CD4-positive, alpha-beta T cell (primary cell): ENCODE data around the gene SS18L1. TPM values are rescaled to one million over a fixed set of nuclear protein-coding genes. Genes with fewer than 3 reads are reported as not detected.

ENCODE experiments used
- ATAC-seq: fragments of 200-7000 bp; cut with Tn5 transposase; one replicate; pipeline ENCODE4 v1.10.0; 2022; ENCODE audit warnings: mild to moderate bottlenecking; ENCODE audit not compliant: poor library complexity
- CTCF ChIA-PET: fragments of 350-600 bp; sonication (Branson Sonifier 250); formaldehyde crosslinking; loops from one replicate; lab custom pipeline; 2021; ENCODE audit warnings: antibody characterized with exemption, inconsistent platforms; lab: Charles Lee
- POLR2A ChIA-PET: fragments of 350-600 bp; sonication (Branson Sonifier 250); formaldehyde crosslinking; loops from one replicate; lab custom pipeline; 2021; ENCODE audit warnings: antibody characterized with exemption, inconsistent platforms; lab: Charles Lee
- DNase-seq, 14 experiments: peaks; one replicate each; pipeline ENCODE4 v3.0.0-alpha.2; 2013 to 2020; ENCODE audit warnings: mixed read lengths in 2 of 14
- H3K27ac ChIP-seq, 2 donors: one replicate each; pipeline versions ENCODE4 v1.5.1 to v1.7.0; 2013; ENCODE audit warnings: low read length in 2 of 2, low read depth in 1 of 2, mild to moderate bottlenecking in 1 of 2
- H3K27me3 ChIP-seq, 2 experiments: 1 replicate in 1 of 2; 2 replicates in 1 of 2; pipeline versions ENCODE4 v1.6.1 to v1.7.0; 2013; ENCODE audit warnings: low read length in 2 of 2, control low read depth in 1 of 2, mild to moderate bottlenecking in 1 of 2, moderate library complexity in 1 of 2; ENCODE audit not compliant: insufficient read depth in 2 of 2, control insufficient read depth in 1 of 2
- H3K36me3 ChIP-seq: one replicate; pipeline ENCODE4 v1.6.1; 2013; ENCODE audit warnings: low read length, control low read depth; ENCODE audit not compliant: insufficient read depth
- H3K4me1 ChIP-seq: one replicate; pipeline ENCODE4 v1.6.1; 2013; ENCODE audit warnings: low read length, control low read depth; ENCODE audit not compliant: insufficient read depth
- H3K4me3 ChIP-seq: one replicate; pipeline ENCODE4 v1.5.1; 2013; ENCODE audit warnings: mild to moderate bottlenecking, low read length, moderate library complexity
- H3K9me3 ChIP-seq, 2 experiments: 1 replicate in 1 of 2; 2 replicates in 1 of 2; pipeline versions ENCODE4 v1.6.1 to v1.7.0; 2013; ENCODE audit warnings: low read length in 2 of 2, mild to moderate bottlenecking in 2 of 2, control low read depth in 1 of 2, moderate library complexity in 1 of 2; ENCODE audit not compliant: control insufficient read depth in 1 of 2, insufficient read depth in 1 of 2
- H3K27ac Mint-ChIP-seq: one replicate; pipeline ENCODE4 v1.8.0; 2020; ENCODE audit warnings: mixed read lengths
- H3K27me3 Mint-ChIP-seq: one replicate; pipeline ENCODE4 v1.8.0; 2021; ENCODE audit warnings: mixed read lengths
- H3K36me3 Mint-ChIP-seq: one replicate; pipeline ENCODE4 v1.8.0; 2021; ENCODE audit warnings: low read depth, mixed read lengths
- H3K4me1 Mint-ChIP-seq: one replicate; pipeline ENCODE4 v1.8.0; 2021; ENCODE audit warnings: low read depth, mixed read lengths
- H3K4me3 Mint-ChIP-seq: one replicate; pipeline ENCODE4 v1.8.0; 2020; ENCODE audit warnings: mild to moderate bottlenecking, mixed read lengths
- H3K9me3 Mint-ChIP-seq: one replicate; pipeline ENCODE4 v1.8.0; 2020; ENCODE audit warnings: mixed read lengths
- intact Hi-C, 2 experiments: fragments of 100-400 bp; cut with DNase I in 1 of 2; cut with micrococcal nuclease in 1 of 2; formaldehyde crosslinking; loops; one replicate each; pipeline versions ENCODE4 v1.15.1 to v1.9.0; 2023 to 2025; cut with DNase I, micrococcal nuclease
- total RNA-seq, 174 experiments: library from RNA in 2 of 174; stranded (reverse) in 2 of 174; gene quantifications; one replicate each; pipeline ENCODE4 v1.2.3 and lab custom pipeline; 2021 to 2026
- TF ChIP-seq, protein P1 (sequence below): fragments of 200-600 bp; IDR thresholded peaks from one replicate; pipeline ENCODE4 v1.8.0; 2022; ENCODE audit warnings: antibody characterized with exemption, mild to moderate bottlenecking

Gene SS18L1
- total RNA-seq, 2 experiments from 2014 or later: 12.8 to 13.4 TPM

DNA sequence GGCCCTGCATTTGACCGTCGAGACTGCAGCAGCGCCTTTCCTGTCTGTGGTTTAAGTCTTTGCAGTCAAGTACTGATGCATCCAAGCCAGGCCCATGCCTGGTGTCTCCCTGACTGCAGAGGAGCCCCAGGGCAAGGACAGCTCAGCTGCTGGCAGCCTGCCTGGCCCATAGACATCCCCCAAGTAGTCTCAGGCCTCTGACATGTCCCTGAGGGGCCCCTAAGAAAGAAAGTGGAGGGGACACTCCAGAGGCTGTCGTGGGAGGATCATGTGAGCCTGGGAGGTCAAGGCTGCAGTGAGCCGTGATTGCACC, 58.5 kb downstream of the SS18L1 start:
- Histone ChIP-seq H3K9me3 (no peaks in the 10 kb centered on the region), H3K4me1 (no peaks in the 10 kb centered on the region), H3K27me3 (no peaks in the 10 kb centered on the region), H3K4me3 (no peak overlapping the region), H3K27ac (no peak overlapping the region), H3K36me3 (peaks cover 45% of the 10 kb centered on the region)
- no peaks in the 10 kb centered on the region for H3K4me1 Mint-ChIP-seq
- CTCF ChIA-PET: no interaction called here
- peaks cover 46% of the 10 kb centered on the region for H3K36me3 Mint-ChIP-seq
- no peak overlapping the region for H3K4me3 Mint-ChIP-seq
- no peak for ATAC-seq
- no peaks in the 10 kb centered on the region for H3K9me3 Mint-ChIP-seq
- DNase-seq: no peak
- TF ChIP-seq, protein P1, sequence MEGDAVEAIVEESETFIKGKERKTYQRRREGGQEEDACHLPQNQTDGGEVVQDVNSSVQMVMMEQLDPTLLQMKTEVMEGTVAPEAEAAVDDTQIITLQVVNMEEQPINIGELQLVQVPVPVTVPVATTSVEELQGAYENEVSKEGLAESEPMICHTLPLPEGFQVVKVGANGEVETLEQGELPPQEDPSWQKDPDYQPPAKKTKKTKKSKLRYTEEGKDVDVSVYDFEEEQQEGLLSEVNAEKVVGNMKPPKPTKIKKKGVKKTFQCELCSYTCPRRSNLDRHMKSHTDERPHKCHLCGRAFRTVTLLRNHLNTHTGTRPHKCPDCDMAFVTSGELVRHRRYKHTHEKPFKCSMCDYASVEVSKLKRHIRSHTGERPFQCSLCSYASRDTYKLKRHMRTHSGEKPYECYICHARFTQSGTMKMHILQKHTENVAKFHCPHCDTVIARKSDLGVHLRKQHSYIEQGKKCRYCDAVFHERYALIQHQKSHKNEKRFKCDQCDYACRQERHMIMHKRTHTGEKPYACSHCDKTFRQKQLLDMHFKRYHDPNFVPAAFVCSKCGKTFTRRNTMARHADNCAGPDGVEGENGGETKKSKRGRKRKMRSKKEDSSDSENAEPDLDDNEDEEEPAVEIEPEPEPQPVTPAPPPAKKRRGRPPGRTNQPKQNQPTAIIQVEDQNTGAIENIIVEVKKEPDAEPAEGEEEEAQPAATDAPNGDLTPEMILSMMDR: no peak
- POLR2A ChIA-PET: no interaction called here
- H3K27ac Mint-ChIP-seq: no peak overlapping the region
- H3K27me3 Mint-ChIP-seq: no peaks in the 10 kb centered on the region
- intact Hi-C loops: no loop called here

DNA sequence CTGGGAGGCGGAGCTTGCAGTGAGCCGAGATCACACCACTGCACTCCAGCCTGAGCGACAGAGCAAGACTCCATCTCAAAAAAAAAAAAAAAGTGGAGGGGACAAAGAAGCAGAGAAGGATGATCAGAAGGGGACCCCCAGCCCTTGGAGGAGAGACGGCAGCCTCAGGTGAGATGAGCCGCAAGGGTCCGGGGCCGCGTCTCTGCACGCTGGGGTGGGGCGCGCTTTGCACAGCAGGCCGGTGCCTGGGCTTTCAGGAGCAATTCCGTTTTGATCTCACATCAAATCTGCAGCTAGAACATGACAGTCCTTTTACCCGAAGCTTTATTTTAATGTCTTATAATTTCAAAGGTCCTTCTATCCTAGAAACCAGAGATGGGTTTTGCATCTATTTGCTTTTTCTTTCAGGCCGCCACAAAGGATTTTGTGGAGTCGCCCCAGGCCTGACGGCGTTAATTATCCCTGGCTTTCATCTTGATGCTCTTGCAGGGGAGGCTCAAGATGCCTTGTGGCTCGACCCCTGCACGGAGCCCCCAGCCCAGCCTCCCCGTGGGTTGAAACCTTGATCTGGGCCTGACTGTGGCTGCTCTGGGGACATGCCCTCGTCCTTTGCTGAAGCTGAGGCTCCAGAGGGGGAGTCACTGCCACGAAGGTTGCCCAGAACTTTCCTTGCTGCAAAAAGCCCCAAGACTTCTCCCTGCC, 59.3 kb downstream of the SS18L1 start:
- ATAC-seq (no peak), DNase-seq (no peak)
- H3K27ac ChIP-seq: no peak overlapping the region
- Mint-ChIP-seq H3K9me3 (no peaks in the 10 kb centered on the region), H3K4me1 (no peaks in the 10 kb centered on the region), H3K27me3 (no peaks in the 10 kb centered on the region), H3K36me3 (peaks cover 46% of the 10 kb centered on the region), H3K4me3 (no peak overlapping the region), H3K27ac (no peak overlapping the region)
- intact Hi-C loops: no loop called here
- CTCF ChIA-PET: no interaction called here
- no peak overlapping the region for H3K4me3 ChIP-seq
- no peaks in the 10 kb centered on the region for H3K4me1 ChIP-seq
- H3K36me3 ChIP-seq: peaks cover 39% of the 10 kb centered on the region
- POLR2A ChIA-PET: no interaction called here
- no peaks in the 10 kb centered on the region for H3K27me3 ChIP-seq
- H3K9me3 ChIP-seq: no peaks in the 10 kb centered on the region
- TF ChIP-seq, protein P1: no peak

DNA sequence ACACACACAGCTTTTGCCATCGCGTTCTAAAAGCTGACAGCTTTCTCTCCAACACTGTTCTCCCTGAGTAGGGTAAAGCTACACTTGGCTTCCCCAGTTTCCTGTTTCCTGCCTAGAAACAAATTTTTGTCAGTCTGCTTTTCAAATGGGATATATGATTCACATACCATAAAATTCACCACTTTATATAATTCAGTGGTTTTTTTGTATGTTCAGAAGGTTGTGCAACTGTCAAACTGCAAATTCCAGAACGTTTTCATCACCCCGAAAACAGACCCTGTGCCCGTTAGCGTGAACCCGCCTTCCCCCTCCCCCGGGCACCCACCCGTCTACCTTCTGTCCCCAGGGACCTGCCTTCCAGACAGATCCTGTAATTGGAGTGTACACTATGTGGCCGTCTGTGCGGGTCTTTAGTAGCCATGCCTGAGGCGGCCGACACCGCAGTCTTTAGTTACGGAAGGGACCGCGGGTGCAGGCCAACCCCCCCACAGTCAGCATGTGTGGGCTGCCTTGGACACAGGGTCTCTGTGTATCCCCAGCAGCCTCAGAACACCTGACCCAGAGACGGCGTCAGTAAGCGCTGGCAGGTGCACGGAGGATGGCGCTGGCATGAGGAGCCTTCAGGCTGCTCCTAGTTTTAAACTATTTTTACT, 59.9 kb downstream of the SS18L1 start:
- CTCF ChIA-PET: no interaction called here
- intact Hi-C loops: no loop called here

More for the DNA sequence above, 59.9 kb downstream of the SS18L1 start:
- TF ChIP-seq, protein P1: no peak
- peaks cover 32% of the 10 kb centered on the region for H3K36me3 ChIP-seq
- no peaks in the 10 kb centered on the region for H3K9me3 ChIP-seq
- Mint-ChIP-seq H3K4me1 (no peaks in the 10 kb centered on the region), H3K36me3 (peaks cover 42% of the 10 kb centered on the region), H3K27me3 (no peaks in the 10 kb centered on the region), H3K27ac (no peak overlapping the region), H3K4me3 (no peak overlapping the region), H3K9me3 (no peaks in the 10 kb centered on the region)
- no peaks in the 10 kb centered on the region for H3K4me1 ChIP-seq
- POLR2A ChIA-PET: no interaction called here
- no peak for ATAC-seq
- H3K4me3 ChIP-seq: no peak overlapping the region
- no peak for DNase-seq
- H3K27ac ChIP-seq: no peak overlapping the region
- H3K27me3 ChIP-seq: no peaks in the 10 kb centered on the region
